ENCODE measurements around the gene PLEKHA3.

PLEKHA3 gene

GRCh38 chr2:178479275-178479616 is 1.0 kb upstream of the PLEKHA3 start:
- no peak for DNase-seq (ENCODE audit: low spot score)

- DNase-seq (ENCODE audit: low spot score): no peak
These were observed 465 bp upstream of the PLEKHA3 start for GRCh38 chr2:178479758-178480226.

- no peak for DNase-seq (ENCODE audit: low spot score)
These were observed 2.2 kb downstream of the PLEKHA3 start for GRCh38 chr2:178482437-178482836.

GRCh38 chr2:178484245-178485041 is 4.2 kb downstream of the PLEKHA3 start:
- no peak for DNase-seq (ENCODE audit: low spot score)

- DNase-seq (ENCODE audit: low spot score): no peak
These were observed 5.1 kb downstream of the PLEKHA3 start for GRCh38 chr2:178485356-178485755.

- DNase-seq (ENCODE audit: low spot score): no peak
These were observed 11.4 kb downstream of the PLEKHA3 start for GRCh38 chr2:178491612-178492011.

GRCh38 chr2:178496049-178496448 is 15.8 kb downstream of the PLEKHA3 start:
- DNase-seq (ENCODE audit: low spot score): no peak

- DNase-seq (ENCODE audit: low spot score): no peak
These were observed 17.9 kb downstream of the PLEKHA3 start for GRCh38 chr2:178498137-178498536.

GRCh38 chr2:178499640-178500039 is 19.4 kb downstream of the PLEKHA3 start:
- no peak for DNase-seq (ENCODE audit: low spot score)

- DNase-seq (ENCODE audit: low spot score): no peak
These were observed 22.5 kb downstream of the PLEKHA3 start for GRCh38 chr2:178502751-178503150.

- DNase-seq (ENCODE audit: low spot score): no peak
These were observed 25.8 kb downstream of the PLEKHA3 start for GRCh38 chr2:178506101-178506500.

GRCh38 chr2:178506524-178506923 is 26.3 kb downstream of the PLEKHA3 start:
- no peak for DNase-seq (ENCODE audit: low spot score)

- DNase-seq (ENCODE audit: low spot score): no peak
These were observed 26.7 kb downstream of the PLEKHA3 start for GRCh38 chr2:178506949-178507348.

- no peak for DNase-seq (ENCODE audit: low spot score)
These were observed 28.4 kb downstream of the PLEKHA3 start for GRCh38 chr2:178508646-178509045.

- no peak for DNase-seq (ENCODE audit: low spot score)
These were observed 30.1 kb downstream of the PLEKHA3 start for GRCh38 chr2:178510384-178510783.

- no peak for DNase-seq (ENCODE audit: low spot score)
These were observed 32.2 kb downstream of the PLEKHA3 start for GRCh38 chr2:178512484-178512883.

- DNase-seq (ENCODE audit: low spot score): no peak
These were observed 33.6 kb downstream of the PLEKHA3 start for GRCh38 chr2:178513876-178514275.

GRCh38 chr2:178514664-178515063 is 34.4 kb downstream of the PLEKHA3 start:
- peak; percentile 22 for DNase-seq (ENCODE audit: low spot score)

GRCh38 chr2:178517496-178517895 is 37.2 kb downstream of the PLEKHA3 start:
- no peak for DNase-seq (ENCODE audit: low spot score)

- no peak for DNase-seq (ENCODE audit: low spot score)
These were observed 41.3 kb downstream of the PLEKHA3 start for GRCh38 chr2:178521304-178522150.

GRCh38 chr2:178522950-178523595 is 42.8 kb downstream of the PLEKHA3 start:
- DNase-seq (ENCODE audit: low spot score): peak; percentile 62

GRCh38 chr2:178523596-178524134 is 43.4 kb downstream of the PLEKHA3 start:
- no peak for DNase-seq (ENCODE audit: low spot score)
